ENCODE measurements around the gene CXCR5. TPM values are rescaled to one million over a fixed set of nuclear protein-coding genes. Genes with fewer than 3 reads are reported as not detected.

Gene CXCR5
- total and polyA plus RNA-seq, 7 donors = 0.14 to 0.25 (median 0.19) TPM; not detected in 3

DNA sequence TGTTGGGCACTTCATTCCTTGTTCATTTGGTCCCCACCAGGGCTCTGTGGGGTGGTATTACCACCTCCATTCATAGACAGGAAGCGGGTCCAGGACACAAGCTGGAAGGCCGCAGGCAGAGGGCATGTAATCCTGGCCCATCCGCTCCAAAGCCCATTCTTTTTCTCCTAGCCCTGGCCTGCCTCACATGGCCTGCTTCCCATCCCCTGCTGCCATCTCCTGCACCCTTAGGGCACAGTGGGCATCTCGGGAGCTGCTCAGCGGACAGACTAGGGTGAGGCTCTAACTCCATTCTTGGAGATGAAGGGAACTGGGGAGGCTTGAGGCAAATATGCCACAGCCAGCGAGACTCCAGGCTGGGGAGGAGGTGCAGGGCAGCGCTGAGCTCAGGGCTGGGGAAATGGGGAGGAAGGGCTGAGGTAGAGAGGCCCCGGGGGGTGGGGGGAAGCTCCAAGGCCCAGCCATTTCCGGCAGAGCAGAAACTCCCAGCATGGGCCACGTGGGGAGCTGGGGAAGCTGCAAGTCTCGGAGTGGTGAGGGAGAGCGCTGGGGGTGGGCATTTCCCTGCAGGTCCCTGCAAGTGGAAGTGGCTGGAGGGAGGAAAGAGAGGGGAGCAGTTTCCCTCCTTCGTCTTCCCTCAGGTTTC is 56.4 kb downstream of the CXCR5 start:
- H3K4me3 ChIP-seq = no peak overlapping the region
- ATAC-seq = no peak
- no peak overlapping the region for H3K27ac ChIP-seq
- intact Hi-C loops (cut with DNase I) = loop anchor here in 1 of 2 donors (5.0 kb wide), 1 partner anchor 32 kb away; the partner anchor contains the start of gene FOXR1
- DNase-seq = no peak
- no peaks in the 10 kb centered on the region for H3K27me3 ChIP-seq (ENCODE audit: insufficient read depth in 3 of 3, low read length in 2 of 3)
- no peaks in the 10 kb centered on the region for H3K36me3 ChIP-seq (ENCODE audit: insufficient read depth in 1 of 2, low read depth in 1 of 2)
- WGBS, 3 donors = 56 to 62% (median 60%) methylated on average over 13 of the region's 13 CpGs
- no peaks in the 10 kb centered on the region for H3K4me1 ChIP-seq
- TF ChIP-seq, protein P1, sequence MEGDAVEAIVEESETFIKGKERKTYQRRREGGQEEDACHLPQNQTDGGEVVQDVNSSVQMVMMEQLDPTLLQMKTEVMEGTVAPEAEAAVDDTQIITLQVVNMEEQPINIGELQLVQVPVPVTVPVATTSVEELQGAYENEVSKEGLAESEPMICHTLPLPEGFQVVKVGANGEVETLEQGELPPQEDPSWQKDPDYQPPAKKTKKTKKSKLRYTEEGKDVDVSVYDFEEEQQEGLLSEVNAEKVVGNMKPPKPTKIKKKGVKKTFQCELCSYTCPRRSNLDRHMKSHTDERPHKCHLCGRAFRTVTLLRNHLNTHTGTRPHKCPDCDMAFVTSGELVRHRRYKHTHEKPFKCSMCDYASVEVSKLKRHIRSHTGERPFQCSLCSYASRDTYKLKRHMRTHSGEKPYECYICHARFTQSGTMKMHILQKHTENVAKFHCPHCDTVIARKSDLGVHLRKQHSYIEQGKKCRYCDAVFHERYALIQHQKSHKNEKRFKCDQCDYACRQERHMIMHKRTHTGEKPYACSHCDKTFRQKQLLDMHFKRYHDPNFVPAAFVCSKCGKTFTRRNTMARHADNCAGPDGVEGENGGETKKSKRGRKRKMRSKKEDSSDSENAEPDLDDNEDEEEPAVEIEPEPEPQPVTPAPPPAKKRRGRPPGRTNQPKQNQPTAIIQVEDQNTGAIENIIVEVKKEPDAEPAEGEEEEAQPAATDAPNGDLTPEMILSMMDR (IDR thresholded peaks at IDR 0.05) = no peak
- H3K9me3 ChIP-seq = no peaks in the 10 kb centered on the region

DNA sequence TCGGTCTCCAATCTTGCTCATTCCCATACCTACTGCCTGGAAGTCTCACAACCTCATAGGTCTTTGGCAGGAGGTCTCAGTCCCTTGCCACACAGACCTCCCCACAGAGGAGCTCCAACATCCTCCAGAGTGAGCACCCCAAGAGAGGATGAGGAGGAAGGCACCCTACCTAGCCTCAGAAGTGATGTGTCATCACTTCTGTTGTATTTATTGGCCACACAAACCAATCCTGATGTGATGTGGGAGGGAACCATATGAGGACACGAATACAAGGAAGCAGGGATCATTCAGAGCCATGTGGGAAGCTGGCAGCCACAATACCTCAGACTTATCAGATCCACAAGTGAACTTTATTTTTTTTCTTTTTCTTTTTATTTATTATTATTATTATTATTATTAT is 63.4 kb downstream of the CXCR5 start:
- Histone ChIP-seq H3K36me3 (ENCODE audit: insufficient read depth in 1 of 2, low read depth in 1 of 2) (no peaks in the 10 kb centered on the region), H3K4me3 (no peak overlapping the region), H3K4me1 (no peaks in the 10 kb centered on the region), H3K9me3 (no peaks in the 10 kb centered on the region), H3K27me3 (ENCODE audit: insufficient read depth in 3 of 3, low read length in 2 of 3) (peaks cover 0 to 5% (median 0%) of the 10 kb centered on the region in 3 donors), H3K27ac (no peak overlapping the region)
- intact Hi-C loops (cut with DNase I) = no loop called here
- ATAC-seq = no peak
- DNase-seq = no peak
- TF ChIP-seq, protein P1 (IDR thresholded peaks at IDR 0.05) = no peak
- WGBS, 3 donors = 19 to 31% (median 29%) methylated on average over 2 of the region's 2 CpGs

Other genes starting within 250 kb of the CXCR5 start
- gene TREH, start 204.2 kb upstream of the CXCR5 start, total RNA-seq = not detected
- gene TREH, start 204.2 kb upstream of the CXCR5 start, polyA plus RNA-seq = under 1 TPM; 0.17 to 0.23 (median 0.17) TPM
- 10 to 100 TPM; 77.6 to 90.9 (median 79.0) TPM for gene DDX6, start 92.7 kb upstream of the CXCR5 start, total RNA-seq
- 10 to 100 TPM; 18.8 to 43.0 (median 21.5) TPM for gene DDX6, start 92.7 kb upstream of the CXCR5 start, polyA plus RNA-seq
- gene BCL9L, start 42.0 kb downstream of the CXCR5 start, total RNA-seq = 100 to 1,000 TPM in 1 of 4 donors, 10 to 100 TPM in 3; 52.4 to 124 (median 68.0) TPM
- gene BCL9L, start 42.0 kb downstream of the CXCR5 start, polyA plus RNA-seq = 10 to 100 TPM in 1 of 3 donors, 1 to 10 TPM in 2; 8.1 to 31.2 (median 8.6) TPM
- gene UPK2, start 72.4 kb downstream of the CXCR5 start, total RNA-seq = not detected
- gene UPK2, start 72.4 kb downstream of the CXCR5 start, polyA plus RNA-seq = under 1 TPM in 1 of 3 donors, not detected in 2; 0.23 TPM
- gene FOXR1, start 87.9 kb downstream of the CXCR5 start, total RNA-seq = not detected
- not detected for gene FOXR1, start 87.9 kb downstream of the CXCR5 start, polyA plus RNA-seq
- 10 to 100 TPM in 3 of 4 donors, 1 to 10 TPM in 1; 5.4 to 18.9 (median 10.9) TPM for gene CENATAC, start 114.2 kb downstream of the CXCR5 start, total RNA-seq
- gene CENATAC, start 114.2 kb downstream of the CXCR5 start, polyA plus RNA-seq = 10 to 100 TPM in 2 of 3 donors, 1 to 10 TPM in 1; 9.4 to 23.5 (median 10.1) TPM
- 1,000 to 10,000 TPM; 1,024 to 1,264 (median 1,219) TPM for gene RPS25, start 134.5 kb downstream of the CXCR5 start, total RNA-seq
- 1,000 to 10,000 TPM; 1,713 to 2,514 (median 2,031) TPM for gene RPS25, start 134.5 kb downstream of the CXCR5 start, polyA plus RNA-seq
- 10 to 100 TPM; 46.1 to 61.5 (median 56.8) TPM for gene TRAPPC4, start 134.9 kb downstream of the CXCR5 start, total RNA-seq
- 10 to 100 TPM; 39.0 to 99.5 (median 52.8) TPM for gene TRAPPC4, start 134.9 kb downstream of the CXCR5 start, polyA plus RNA-seq
- 10 to 100 TPM; 17.0 to 26.9 (median 20.5) TPM for gene SLC37A4, start 147.0 kb downstream of the CXCR5 start, total RNA-seq
- 10 to 100 TPM; 10.6 to 34.3 (median 25.9) TPM for gene SLC37A4, start 147.0 kb downstream of the CXCR5 start, polyA plus RNA-seq
- gene HYOU1, start 173.3 kb downstream of the CXCR5 start, total RNA-seq = 10 to 100 TPM; 24.1 to 40.1 (median 33.2) TPM
- gene HYOU1, start 173.3 kb downstream of the CXCR5 start, polyA plus RNA-seq = 10 to 100 TPM; 21.2 to 46.2 (median 30.0) TPM
- 10 to 100 TPM; 16.2 to 25.4 (median 19.6) TPM for gene VPS11, start 183.9 kb downstream of the CXCR5 start, total RNA-seq
- 10 to 100 TPM; 16.4 to 23.2 (median 21.8) TPM for gene VPS11, start 183.9 kb downstream of the CXCR5 start, polyA plus RNA-seq
- 10 to 100 TPM; 18.1 to 33.3 (median 25.8) TPM for gene HMBS, start 201.0 kb downstream of the CXCR5 start, total RNA-seq
- gene HMBS, start 201.0 kb downstream of the CXCR5 start, polyA plus RNA-seq = 10 to 100 TPM; 38.3 to 45.3 (median 40.4) TPM
- 10 to 100 TPM in 3 of 4 donors, 1 to 10 TPM in 1; 9.4 to 12.9 (median 12.3) TPM for gene DPAGT1, start 218.0 kb downstream of the CXCR5 start, total RNA-seq
- gene DPAGT1, start 218.0 kb downstream of the CXCR5 start, polyA plus RNA-seq = 10 to 100 TPM; 12.1 to 38.7 (median 27.3) TPM
- 10 to 100 TPM; 10.9 to 16.8 (median 15.0) TPM for gene C2CD2L, start 223.5 kb downstream of the CXCR5 start, total RNA-seq
- 10 to 100 TPM; 14.5 to 28.7 (median 15.2) TPM for gene C2CD2L, start 223.5 kb downstream of the CXCR5 start, polyA plus RNA-seq
- 10 to 100 TPM; 10.1 to 16.2 (median 14.3) TPM for gene HINFP, start 237.7 kb downstream of the CXCR5 start, total RNA-seq
- 10 to 100 TPM in 2 of 3 donors, 1 to 10 TPM in 1; 8.3 to 20.6 (median 10.9) TPM for gene HINFP, start 237.7 kb downstream of the CXCR5 start, polyA plus RNA-seq